HuH-7.5 (cell line): ENCODE measurements around the gene SH2B2.
A peak's percentile ranks its signal among the peaks of the same experiment; 100 is the strongest.

ENCODE experiments used
- DNase-seq: peaks from one replicate; pipeline ENCODE4 v3.0.0; 2011; ENCODE audit warnings: low spot score

SH2B2 gene

DNA sequence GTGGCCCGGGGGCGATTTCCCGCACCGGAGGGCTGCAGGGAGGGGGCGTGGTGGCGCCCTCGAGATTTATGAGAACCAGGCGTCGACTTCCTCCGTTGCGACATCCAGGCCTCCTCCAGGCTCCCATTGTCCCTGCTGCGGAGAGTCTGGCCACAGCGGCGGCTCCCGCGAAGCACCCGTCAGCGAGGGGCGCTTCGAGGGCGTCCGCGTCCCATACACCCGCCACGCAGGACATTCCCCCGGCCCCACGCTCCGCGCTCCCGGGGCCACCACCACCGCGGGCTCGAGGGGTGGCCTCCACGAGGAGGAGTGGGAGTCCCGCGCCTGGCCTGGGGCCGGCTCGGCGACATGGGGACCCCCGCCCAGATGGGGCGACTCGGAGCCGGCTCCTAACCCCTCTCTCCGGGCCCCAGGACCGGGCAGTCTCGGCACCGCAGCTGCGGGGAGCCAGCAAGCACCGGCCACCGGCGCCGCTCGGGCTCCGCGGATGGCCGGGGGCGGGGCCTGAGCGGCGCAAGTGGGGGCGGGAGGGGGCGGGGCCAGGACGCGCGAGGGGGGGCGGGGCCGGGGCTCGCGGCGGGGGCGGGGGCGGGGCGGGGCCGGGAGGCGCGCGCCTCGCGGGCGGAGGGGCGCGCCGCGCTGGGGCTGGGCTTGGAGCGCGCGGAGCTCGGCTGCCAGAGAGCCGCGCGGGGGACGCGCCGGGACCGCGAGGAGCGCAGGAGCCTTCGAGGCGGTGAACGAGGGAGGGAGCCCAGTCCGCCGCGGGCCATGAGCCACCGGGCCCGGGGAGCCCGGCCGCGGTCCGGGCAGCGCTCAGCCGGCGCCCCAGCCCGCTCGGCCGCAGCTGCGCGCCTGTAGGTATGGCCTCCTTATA lies at the start of gene SH2B2:
Gene SH2B2 (plus strand): TSS at position 632 of the 874 bp plus-strand sequence. CDS start 13,683 bp downstream, outside the sequence.
- peak; percentile 84 for DNase-seq

DNA sequence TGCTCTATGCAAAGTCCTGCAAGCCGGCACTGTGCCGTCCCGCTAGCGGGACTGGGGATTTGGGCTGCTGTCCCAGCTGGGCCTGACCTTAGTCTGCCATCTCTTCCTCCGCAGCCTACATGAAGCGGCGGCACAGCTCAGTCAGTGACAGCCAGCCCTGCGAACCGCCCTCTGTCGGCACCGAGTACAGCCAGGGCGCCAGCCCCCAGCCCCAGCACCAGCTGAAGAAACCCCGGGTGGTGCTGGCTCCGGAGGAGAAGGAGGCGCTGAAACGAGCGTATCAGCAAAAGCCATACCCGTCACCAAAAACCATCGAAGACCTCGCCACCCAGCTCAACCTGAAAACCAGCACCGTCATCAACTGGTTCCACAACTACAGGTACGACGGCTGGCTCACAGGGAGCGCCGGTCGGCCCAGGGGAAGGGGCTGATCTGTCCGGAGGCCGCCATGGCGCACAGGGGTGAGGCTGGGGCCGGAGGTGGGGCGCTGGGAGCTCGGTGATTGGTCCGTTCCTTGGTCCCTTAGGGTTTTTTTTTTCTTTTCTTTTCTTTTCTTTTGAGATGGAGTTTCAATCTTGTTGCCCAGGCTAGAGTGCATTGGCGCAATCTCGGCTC lies 47.4 kb upstream of the SH2B2 start:
- DNase-seq: no peak

DNA sequence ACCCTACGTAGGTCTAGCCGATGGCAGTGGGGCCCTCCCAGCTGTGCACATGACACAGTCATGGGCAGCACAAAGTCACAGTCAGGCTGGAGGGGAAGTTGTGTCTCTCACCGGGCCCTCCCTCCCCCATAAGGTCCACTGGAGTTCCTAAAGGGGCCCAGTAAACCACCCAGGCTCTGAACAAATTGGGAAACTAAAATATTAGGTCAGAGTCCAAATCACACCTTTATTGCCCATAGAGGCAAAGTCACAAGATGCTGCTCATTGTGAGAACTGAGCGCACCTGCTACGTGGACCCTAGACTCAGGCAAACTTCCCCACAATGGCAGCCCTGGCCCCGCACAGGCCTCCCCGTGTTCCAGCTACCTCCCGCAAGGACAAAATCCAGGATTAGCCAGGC lies 45.2 kb upstream of the SH2B2 start:
- no peak for DNase-seq

DNA sequence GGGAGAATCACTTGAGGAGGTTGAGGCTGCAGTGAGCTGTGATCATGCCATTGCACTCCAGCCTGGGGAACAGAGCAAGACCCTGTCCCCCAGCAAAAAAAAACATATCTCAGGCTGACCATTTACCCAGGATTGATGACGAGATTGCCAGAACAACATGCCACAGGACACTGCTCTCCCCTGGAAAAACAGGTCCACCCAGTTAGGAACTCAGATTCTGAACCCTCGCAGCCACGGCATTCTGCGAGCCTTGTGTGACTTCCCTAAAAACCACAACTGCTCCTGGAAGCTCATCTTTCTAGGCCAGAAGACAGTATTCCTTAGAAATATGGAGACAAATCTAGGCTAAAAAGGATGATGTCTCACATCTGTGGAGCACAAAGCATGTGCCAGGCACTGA lies 42.1 kb upstream of the SH2B2 start:
- DNase-seq: no peak

DNA sequence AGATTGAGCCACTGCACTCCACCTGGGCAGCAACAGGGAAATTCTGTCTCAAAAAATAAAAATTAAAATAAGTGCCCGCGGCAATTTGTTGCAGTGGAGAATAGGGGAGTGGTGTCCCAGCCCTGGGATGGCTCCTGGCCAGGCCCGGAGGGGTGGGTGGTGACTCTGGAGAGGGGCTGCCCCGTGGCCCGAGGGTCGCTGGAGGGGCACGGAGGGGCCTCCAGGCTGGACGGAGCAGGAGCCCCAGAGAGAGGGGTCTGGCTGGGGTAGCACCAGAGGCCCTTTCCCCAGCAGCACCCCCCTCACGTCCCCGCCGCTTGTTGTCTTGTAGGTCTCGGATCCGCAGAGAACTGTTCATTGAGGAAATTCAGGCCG lies 38.6 kb upstream of the SH2B2 start:
- DNase-seq: no peak

DNA sequence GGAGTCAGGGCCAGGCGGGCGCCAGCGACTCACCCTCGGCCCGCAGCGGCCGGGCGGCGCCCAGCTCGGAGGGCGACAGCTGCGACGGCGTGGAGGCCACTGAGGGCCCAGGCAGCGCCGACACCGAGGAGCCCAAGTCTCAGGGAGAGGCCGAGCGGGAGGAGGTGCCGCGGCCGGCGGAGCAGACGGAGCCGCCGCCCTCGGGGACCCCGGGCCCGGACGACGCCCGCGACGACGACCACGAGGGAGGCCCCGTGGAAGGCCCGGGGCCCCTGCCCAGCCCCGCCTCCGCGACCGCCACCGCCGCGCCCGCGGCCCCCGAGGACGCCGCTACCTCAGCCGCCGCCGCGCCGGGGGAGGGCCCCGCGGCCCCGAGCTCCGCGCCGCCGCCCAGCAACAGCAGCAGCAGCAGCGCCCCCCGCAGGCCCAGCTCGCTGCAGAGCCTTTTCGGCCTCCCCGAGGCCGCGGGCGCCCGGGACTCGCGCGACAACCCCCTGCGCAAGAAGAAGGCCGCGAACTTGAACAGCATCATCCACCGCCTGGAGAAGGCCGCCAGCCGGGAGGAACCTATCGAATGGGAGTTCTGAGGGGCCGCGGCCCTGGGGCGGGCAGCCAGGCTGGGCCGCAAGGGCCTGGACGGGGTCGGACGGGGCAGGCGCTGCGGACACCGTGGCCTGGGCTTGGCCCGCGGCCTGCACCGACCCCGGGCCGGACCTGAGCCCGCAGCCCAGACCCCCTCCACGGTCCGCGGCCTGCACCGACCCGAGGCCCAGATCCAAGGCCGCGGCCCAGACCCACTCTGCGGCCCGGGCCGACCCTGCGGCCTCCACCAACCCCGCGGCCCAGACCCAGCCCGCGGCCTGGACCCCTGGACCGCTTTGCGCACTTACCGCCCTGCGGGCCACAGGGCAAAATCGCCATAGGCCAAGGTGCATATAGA lies 37.9 kb upstream of the SH2B2 start:
- DNase-seq: no peak

DNA sequence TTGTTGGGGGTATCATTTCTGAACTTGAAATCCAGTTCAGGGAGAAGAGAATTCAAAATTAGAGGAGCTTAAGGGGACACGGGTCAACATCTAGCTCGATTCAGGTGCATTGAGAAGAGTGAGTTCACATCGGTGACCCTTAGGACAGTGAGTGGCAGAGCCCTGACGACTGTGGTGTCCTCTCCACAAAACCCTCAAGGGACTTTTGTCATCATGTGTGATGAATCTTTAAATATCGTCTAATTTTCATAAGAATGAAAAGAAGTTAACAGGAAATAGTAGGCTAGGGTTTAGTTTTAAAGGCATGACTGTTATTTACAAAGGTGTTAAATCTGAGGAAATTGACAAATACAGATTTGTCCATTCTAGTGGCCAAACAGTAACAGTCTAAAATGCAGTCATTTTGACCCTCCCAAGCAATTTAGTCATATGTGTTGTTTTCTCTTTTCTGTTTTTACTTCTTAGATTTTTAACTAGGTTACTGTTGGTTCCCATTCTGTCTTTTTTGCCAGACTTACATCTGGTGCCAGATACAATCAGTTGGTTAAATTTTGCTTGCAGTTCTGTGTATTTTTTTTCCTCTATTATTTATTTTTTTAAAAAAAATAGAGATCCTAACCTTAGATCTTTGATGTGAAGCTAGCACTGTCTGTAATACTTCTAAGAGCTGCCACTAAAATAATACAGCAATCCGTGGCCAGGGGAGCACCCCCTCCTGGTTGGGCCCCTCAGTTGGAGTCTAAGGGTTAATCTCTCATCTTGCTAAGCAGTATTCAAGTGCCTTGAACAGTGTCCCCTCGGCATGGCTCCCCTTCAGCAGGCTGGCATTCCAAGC lies 34.9 kb upstream of the SH2B2 start:
- no peak for DNase-seq

DNA sequence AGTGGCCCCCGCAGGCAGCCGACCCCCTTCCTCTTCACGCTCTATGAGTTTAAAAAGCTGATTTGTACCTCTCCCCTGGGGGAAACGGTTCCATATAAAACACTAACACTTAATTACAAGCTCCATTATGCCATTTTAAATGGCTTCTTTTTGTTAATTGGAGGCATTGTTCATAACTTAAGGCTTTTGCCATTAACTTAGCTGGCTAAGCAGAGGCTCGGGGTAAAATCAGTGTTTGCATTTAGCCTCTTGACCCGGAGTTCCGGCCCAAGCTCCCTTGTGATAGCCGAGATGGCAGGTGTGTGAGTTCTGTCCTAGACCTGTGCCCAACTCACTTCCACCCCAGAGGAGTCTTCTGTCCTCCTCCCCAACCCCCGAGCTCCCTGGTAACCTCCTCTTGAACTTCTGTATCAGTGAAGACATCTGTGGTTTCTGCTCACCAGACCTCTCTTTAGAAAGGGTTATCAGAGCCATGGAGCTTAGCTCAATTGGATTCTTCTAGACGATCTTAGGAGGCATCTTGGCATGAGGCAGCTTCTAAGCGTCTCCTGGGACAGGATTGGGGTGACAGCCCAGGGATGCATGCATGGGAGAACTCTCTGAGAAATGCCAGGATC lies 34.2 kb upstream of the SH2B2 start:
- DNase-seq: no peak

DNA sequence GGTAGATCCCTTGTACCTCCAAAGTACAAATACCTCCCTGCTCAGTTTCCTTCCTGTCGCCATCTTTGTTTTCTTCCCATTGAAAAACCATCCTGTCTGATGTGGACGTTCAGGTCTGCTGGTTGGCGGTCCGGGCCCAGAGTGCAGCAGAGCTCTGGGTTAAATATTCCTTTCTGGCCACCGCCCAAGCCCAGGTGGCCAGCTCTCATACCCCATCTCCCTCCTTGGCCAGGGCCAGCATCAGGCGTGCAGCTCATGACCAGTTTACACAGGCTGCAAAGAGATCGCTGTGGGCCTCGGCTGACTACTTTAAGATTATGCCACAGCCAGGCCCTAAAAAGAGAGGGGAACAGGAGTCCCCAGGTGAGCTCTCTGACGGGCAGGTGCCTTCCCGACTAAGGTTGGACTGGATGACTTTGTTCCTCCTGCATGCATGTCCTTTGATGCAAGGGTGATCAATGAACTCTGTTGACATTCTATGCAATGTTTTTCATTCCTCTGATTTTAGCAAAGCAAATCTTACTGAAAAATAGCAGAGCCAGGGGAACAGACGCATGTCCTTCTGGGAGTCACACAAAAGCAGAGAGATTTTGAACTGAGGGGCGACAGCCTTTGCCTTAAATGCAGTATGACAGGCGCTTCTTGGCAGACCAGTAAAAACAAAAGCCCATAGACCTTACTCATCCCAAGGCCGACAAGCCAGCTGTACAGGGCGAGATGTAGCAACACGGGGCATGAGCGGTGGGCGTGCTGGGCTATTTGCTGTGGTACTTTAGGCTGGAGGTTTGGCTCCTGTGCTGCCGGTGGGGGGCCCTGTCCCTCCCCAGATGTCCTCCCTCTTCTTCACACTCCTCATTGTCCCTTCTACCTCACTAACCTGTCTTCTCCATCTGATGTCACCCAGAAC lies 33.3 kb upstream of the SH2B2 start:
- DNase-seq: no peak

DNA sequence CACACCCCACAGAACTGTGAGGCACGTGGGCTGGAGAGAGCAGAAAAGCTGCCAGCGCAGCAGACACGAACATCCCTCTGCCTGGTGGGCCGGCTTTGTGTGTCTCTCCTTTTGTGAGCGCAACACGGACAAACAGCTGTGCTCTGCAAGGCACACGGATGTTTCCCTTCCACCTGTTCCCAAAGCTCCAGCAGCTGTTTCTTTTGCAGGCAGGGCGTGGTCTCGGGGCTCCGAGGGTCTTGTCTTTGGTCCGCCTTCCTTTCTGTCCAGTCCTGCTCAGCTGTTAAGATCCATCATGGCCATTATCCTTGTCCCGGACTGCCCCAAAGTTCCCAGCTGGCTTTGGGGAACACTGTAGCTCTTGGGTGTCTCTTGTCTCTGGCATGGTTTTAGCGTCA lies 32.7 kb upstream of the SH2B2 start:
- no peak for DNase-seq

DNA sequence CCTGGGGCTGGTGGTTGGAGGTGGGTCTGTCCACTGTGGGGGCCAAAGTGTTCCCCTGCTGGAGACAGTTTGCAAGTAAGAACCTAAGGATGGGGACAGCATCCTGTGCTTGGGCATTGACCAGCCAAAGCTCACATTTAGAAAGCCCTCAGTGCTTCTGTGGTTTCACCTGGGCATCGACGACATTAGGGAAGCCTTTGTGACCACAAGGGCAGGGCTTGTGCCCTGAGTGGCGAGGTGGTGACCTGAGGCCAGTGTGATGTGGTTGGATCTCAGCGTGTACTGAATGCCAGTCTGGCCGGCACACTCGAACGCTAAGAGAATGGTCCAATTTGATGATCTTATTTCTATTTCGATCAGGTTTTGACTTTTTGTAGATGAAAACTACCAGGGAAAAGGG lies 32.1 kb upstream of the SH2B2 start:
- no peak for DNase-seq

DNA sequence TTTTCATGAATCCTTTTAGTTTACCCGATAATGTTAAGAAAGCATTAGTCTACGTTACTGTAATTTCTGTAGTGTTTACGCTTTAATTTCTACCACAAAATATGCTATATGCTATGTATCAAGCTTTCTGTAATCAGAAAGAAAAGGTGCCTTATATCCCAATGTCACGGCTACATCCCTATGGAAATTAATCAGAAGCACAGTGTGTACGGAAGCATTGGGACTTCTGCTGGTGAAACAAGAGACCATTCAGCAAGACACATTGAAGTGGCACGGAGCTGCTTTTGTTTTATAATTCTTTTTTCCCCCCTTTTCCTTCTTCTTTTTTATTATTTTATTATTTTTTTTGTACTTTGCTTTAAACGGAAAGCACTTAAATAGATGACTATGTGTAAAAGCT lies 31.2 kb upstream of the SH2B2 start:
- no peak for DNase-seq

DNA sequence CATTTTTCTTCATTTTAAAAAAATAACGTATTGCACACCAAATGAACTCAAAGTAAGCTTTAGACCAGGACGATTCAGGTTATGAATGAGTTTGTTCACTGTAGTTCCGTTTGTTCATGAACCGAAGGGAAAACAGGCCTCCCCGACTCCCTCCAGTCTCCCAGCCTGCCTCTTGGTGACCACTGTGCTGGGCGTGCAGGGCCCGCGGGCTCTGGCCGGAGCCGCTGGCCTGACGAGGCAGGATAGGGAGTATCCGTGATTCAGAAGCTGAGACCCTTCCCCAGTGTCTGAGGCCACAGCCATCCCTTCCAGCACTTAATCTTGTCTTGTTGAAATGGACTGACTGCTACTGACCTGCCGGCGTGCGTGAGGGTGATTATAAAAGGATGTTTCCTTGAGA lies 30.8 kb upstream of the SH2B2 start:
- DNase-seq: no peak

DNA sequence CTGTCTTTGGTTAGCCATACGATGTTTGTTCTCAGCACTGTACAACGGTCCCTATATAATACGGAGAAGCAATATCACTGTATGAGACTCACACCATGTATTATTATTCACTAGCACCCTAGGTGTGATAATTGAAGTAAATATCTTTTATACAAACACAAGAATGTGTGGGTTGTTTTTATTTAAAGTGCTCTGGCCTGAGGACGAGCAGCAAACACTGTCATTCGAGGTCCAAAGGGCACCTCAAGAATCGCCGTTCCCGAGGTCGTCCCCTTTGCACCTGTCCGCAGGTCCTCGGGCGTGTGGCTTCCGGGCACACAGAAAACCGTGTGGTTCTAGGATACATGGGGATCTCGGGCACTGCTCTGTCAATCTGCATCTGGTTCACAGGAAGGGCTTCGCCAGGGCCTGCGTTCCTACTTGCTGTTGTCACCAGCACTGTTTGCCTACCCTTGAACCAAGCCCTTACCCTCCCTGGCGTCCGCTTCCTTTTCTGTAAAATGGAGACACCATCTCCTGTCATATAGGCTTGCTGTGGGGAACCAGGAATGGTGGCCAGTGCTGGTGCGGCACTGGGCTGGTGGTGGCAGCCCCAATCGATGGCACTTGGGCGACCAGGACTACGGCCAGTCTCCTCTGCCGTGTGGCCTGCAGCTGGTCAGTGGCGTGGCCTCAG lies 28.5 kb upstream of the SH2B2 start:
- DNase-seq: peak; percentile 60

DNA sequence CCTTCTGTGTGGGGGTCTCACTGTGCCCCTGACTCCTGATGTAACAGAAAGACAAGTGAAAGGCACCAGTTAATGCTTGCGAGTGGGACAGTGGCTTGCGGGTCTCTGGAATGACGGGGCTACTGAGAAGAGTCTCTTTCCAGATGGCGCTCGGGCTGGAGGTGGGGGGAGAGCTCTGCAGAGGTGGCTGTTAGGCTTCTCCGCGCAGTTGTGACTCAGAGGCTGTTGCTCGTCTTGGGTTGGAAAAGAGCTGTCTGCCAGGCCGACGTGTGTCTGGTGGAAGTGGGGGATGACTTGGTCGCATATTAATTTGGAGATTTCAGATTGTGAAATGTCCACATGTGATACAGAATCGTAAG lies 27.9 kb upstream of the SH2B2 start:
- DNase-seq: no peak

DNA sequence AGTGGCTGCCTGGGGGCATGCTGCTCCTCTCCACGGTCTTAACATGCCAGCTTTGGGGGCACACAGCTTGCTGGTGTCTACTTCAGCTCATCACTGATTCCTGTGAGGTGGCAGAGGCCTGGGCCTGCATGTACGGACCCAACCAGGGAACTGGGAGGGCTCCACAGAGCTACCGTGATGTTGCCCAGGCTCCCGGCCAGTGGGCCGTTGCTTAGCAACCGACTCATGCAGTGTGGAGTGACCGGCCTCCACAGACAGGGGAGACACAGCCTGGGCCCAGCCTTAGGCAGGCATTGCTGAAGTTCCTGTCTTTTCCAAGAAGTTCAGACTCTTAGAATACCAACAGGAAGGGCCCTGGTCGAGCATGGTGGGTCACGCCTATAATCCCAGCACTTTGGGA lies 25.8 kb upstream of the SH2B2 start:
- no peak for DNase-seq

DNA sequence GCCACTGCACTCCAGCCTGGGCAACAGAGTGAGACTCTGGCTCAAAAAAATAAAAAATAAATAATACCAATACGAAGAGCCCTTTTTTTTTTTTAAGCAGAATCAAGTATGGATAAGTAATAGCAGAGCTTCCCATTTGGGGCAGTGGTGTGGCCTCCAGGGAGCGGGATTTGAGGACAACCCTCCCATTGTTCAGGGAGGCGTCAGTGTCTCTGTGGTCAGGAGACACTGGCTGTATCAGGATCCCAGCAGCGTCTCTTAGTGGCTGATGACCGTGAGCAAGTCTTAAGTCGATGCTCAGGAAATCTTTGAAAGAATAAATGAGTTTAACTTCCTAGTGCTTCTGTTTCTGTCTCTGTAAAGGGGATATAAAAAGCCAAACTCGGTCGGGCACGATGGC lies 25.2 kb upstream of the SH2B2 start:
- no peak for DNase-seq

DNA sequence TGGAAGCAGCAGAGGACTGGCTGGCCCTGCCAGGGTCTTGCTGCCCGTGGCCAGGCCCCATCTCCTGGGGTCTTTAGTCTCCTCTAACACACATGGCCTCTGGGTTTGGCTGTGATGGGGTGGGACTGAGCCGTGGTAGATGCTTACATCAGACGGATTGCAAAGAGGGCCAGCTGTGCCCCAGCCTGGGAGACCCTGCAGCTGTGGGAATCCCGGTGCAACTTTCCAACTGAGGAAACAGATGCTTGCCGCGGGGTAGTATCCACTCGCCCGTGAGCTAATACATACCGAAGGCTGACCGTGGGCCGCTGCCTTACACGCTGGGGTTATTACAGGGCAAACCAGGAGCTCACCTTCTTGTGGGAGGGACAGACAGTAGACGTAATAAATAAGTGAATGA lies 24.1 kb upstream of the SH2B2 start:
- DNase-seq: no peak

DNA sequence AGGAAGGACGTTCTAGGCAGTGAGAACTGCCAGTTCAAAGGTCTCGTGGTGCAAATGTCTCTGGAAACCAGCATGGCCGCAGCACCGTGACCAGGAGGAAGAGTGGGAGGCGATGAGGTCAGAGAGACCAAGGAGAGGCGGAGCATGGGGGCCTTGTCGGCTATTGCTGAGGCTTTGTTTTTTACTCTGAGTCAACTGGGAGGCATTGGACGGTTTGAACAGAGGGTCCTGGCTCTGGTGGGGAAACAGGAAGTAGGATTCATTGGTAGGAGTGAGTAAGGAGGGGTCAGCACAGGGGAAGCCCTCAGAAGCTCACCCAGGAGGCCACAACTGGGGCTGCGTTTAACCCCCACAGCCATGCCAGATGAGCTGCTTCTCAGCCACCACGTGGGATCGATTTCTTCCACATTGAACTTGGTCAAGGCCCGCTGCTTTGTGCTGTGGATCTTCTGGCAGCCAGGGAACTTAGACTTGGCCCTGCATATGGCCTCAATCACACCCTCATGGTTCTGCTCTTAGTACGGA lies 22.2 kb upstream of the SH2B2 start:
- DNase-seq: no peak

DNA sequence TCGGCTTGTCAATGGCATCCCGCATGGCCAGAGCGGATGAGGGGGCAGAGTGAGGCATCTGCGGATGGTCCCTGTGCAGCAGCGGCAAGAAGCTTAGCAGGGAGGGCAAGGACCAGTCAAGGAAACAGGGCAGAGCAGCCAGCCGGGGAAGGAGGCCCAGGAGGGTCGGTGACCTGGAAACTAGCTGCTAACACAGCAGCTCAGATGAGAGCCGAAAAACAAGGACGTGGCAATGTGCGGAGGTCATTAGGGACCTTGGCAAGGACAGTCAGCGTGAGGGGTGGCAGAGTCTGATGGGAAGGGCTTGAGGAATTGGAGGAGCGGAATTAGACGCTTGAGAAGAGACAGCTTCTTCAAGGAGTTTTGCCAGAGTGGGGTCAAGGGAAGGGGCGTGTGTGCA lies 20.1 kb upstream of the SH2B2 start:
- DNase-seq: no peak
